Kidney (tissue), 14 donors: ENCODE results near the gene ALPI. TPM values are rescaled to one million over a fixed set of nuclear protein-coding genes. Genes with fewer than 3 reads are reported as not detected.

ENCODE experiments used
- DNase-seq, 5 donors: peaks; one replicate each; pipeline ENCODE4 v3.0.0-alpha.2; 2013 to 2020
- FAIRE-seq: peaks from 2 replicates; lab custom pipeline; 2012; peaks lifted over from hg19 to GRCh38; lab: Jason Lieb, UNC
- H3K27ac ChIP-seq, 2 donors: one replicate each; pipeline ENCODE4 v1.7.0; 2013; ENCODE audit warnings: low read depth in 2 of 2, low read length in 2 of 2, inconsistent platforms in 1 of 2
- H3K27me3 ChIP-seq: one replicate; pipeline ENCODE4 v1.7.1; 2013; ENCODE audit warnings: low read length, inconsistent platforms; ENCODE audit not compliant: control insufficient read depth, insufficient read depth
- H3K36me3 ChIP-seq, 3 donors: one replicate each; pipeline versions ENCODE4 v1.7.0 to v1.7.1; 2013; ENCODE audit warnings: low read length in 3 of 3, control low read depth in 1 of 3, inconsistent platforms in 1 of 3; ENCODE audit not compliant: insufficient read depth in 3 of 3, control insufficient read depth in 2 of 3
- H3K4me1 ChIP-seq, 3 donors: one replicate each; pipeline versions ENCODE4 v1.7.0 to v1.7.1; 2013; ENCODE audit warnings: low read length in 3 of 3, inconsistent platforms in 1 of 3, low read depth in 1 of 3; ENCODE audit not compliant: control insufficient read depth in 2 of 3, insufficient read depth in 2 of 3
- H3K4me3 ChIP-seq, 3 donors: one replicate each; pipeline versions ENCODE4 v1.7.0 to v1.8.1; 2013; ENCODE audit warnings: low read length in 3 of 3, control low read depth in 1 of 3, inconsistent platforms in 1 of 3
- H3K9ac ChIP-seq, 3 donors: one replicate each; pipeline versions ENCODE4 v1.7.0 to v1.7.1; 2013; ENCODE audit warnings: low read length in 3 of 3, control low read depth in 1 of 3, inconsistent platforms in 1 of 3
- H3K9me3 ChIP-seq, 3 donors: one replicate each; pipeline versions ENCODE4 v1.7.0 to v1.7.1; 2013; ENCODE audit warnings: low read length in 3 of 3, control low read depth in 1 of 3, inconsistent platforms in 1 of 3; ENCODE audit not compliant: control insufficient read depth in 2 of 3, insufficient read depth in 1 of 3
- intact Hi-C: fragments of 100-400 bp; cut with DNase I; formaldehyde crosslinking; loops from one replicate; pipeline ENCODE4 v1.11.1; 2022
- polyA plus RNA-seq: library from polyadenylated mRNA; stranded (reverse); fragments of 350-450 nt; fragmentation: Illumina TruSeq; extraction: RNeasy Lipid Tissue Mini Kit (QIAGEN cat#74804); gene quantifications from one replicate; pipeline ENCODE4 v1.2.3, GENCODE V29; 2014; ENCODE audit warnings: low read depth, low replicate concordance; ENCODE audit not compliant: insufficient read depth
- total RNA-seq: library from RNA; stranded (reverse); fragmentation: NEBNext Ultra II Directional; extraction: Animal tissue kit (Norgen Biotek cat#: 25700); gene quantifications from one replicate; pipeline ENCODE4 v1.2.1, GENCODE V29; 2021
- TF ChIP-seq, protein P1 (sequence below): IDR thresholded peaks from 3 replicates; pipeline ENCODE4 v1.5.1; 2012; ENCODE audit warnings: mild to moderate bottlenecking, moderate library complexity, borderline replicate concordance; ENCODE audit not compliant: insufficient read depth; ENCODE audit errors: extremely low read depth
- donor health status: control.
- donor health status: control.
- donor health status: control.
- donor health status: control.
- donor health status: control.
- donor health status: DM: yes; HTN: yes; CAD: no.
- donor health status: Normal renal cell carcinoma (clear cell type).

Gene ALPI
- total and polyA plus RNA-seq, 2 donors from 2014 or later: 0.09 to 0.49 TPM

DNA sequence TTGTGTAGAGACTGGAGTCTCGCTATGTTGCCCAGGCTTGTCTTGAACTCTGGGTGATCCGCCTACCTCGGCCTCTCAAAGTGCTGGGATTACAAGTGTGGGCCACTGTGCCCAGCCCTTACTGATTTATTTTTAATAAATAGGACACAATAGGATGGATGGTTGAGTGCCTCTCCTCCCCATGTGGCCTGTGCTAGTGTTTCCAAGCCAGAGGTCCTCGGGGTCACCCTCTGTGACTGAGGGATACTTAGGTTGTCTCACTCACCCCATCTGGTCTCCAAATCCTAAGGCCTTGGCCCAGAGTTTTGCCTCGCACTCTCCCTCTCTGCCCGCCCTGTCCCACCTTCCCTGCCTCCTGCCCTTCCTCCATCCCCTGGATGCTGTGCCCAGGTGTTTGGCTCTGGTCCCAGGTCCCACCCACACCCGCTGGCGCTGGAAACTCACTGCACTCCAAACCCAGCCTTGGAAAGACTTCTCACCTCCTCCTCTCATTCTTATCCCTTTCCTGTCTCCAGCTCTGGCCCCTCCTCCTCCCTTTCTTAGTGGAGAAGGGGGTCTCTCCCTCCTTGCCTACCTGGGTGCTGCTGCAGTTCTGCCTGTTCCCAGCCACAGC lies 36.4 kb downstream of the ALPI start:
- intact Hi-C loops: no loop called here
- no peaks in the 10 kb centered on the region for H3K4me1 ChIP-seq
- H3K4me3 ChIP-seq: no peak overlapping the region
- H3K27me3 ChIP-seq: no peaks in the 10 kb centered on the region
- no peak overlapping the region for H3K27ac ChIP-seq
- FAIRE-seq (no peak), DNase-seq (peak in 2 of 5 donors; percentile 26 to 33)
- H3K9ac ChIP-seq: no peak overlapping the region
- H3K36me3 ChIP-seq: no peaks in the 10 kb centered on the region
- H3K9me3 ChIP-seq: no peaks in the 10 kb centered on the region
- TF ChIP-seq, protein P1, sequence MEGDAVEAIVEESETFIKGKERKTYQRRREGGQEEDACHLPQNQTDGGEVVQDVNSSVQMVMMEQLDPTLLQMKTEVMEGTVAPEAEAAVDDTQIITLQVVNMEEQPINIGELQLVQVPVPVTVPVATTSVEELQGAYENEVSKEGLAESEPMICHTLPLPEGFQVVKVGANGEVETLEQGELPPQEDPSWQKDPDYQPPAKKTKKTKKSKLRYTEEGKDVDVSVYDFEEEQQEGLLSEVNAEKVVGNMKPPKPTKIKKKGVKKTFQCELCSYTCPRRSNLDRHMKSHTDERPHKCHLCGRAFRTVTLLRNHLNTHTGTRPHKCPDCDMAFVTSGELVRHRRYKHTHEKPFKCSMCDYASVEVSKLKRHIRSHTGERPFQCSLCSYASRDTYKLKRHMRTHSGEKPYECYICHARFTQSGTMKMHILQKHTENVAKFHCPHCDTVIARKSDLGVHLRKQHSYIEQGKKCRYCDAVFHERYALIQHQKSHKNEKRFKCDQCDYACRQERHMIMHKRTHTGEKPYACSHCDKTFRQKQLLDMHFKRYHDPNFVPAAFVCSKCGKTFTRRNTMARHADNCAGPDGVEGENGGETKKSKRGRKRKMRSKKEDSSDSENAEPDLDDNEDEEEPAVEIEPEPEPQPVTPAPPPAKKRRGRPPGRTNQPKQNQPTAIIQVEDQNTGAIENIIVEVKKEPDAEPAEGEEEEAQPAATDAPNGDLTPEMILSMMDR: no peak

GRCh38 chr2:232492963-232493700 lies 37.2 kb downstream of the ALPI start:
- Histone ChIP-seq H3K9ac (no peak overlapping the region), H3K4me1 (no peaks in the 10 kb centered on the region), H3K27ac (no peak overlapping the region), H3K36me3 (no peaks in the 10 kb centered on the region), H3K9me3 (no peaks in the 10 kb centered on the region), H3K27me3 (no peaks in the 10 kb centered on the region), H3K4me3 (no peak overlapping the region)
- intact Hi-C loops: no loop called here
- DNase-seq (peak in 2 of 5 donors; percentile 22 to 53), FAIRE-seq (no peak)
- TF ChIP-seq, protein P1: no peak

DNA sequence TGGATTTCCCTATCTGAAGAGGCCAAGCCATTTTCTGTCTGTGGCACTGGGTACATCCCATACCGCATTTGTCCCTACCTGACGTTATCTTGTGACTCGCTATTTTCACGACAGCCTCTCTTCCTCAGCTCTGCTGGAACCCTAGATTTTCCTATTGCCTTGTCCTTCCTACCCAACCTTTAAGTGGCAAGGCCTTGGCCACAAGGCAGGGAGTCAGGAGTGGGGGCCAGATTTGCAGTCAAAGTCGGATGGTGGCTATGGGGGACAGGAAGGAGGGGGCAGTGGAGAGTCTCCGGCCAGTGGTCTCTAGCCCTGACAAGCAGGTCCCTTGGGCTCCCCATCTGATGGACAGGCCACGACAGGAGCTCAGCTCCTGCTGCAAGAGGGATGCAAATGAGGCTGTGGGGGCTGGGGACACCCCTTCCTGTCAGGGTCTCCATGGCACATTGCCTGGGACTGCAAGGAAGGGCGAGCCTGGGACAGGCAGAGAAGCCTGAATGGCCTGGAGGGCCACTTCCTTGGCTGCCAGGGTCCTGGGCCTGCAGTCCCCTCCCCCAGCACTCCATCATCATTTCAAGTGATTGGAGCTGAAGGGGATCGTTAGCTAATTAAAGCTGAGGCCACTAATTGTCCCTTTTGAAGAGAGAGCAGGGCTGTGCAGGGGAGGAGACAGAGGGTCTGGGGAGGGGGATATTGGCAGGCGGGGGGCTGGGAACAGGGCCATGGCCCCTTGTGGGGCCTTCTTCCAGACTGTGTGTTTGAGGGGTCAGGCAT lies 37.9 kb downstream of the ALPI start:
- no peaks in the 10 kb centered on the region for H3K27me3 ChIP-seq
- peak in 2 of 5 donors; percentile 39 to 40 for DNase-seq
- H3K36me3 ChIP-seq: no peaks in the 10 kb centered on the region
- TF ChIP-seq, protein P1: no peak
- no peak for FAIRE-seq
- no peaks in the 10 kb centered on the region for H3K9me3 ChIP-seq
- no peaks in the 10 kb centered on the region for H3K4me1 ChIP-seq
- no peak overlapping the region for H3K27ac ChIP-seq
- intact Hi-C loops: no loop called here
- no peak overlapping the region for H3K4me3 ChIP-seq
- no peak overlapping the region for H3K9ac ChIP-seq
